ENCODE data around the gene GABRA5. TPM values are rescaled to one million over a fixed set of nuclear protein-coding genes. Genes with fewer than 3 reads are reported as not detected.

GABRA5 gene
- total and polyA plus RNA-seq, 10 of the 15 experiments (the other 5 are each of a cell fraction or from before 2014, with no cell fraction given), result 0.10 TPM; not detected in 9

GRCh38 chr15:26901041-26901440, 34.2 kb downstream of the GABRA5 start:
- no peak for ATAC-seq
- Histone ChIP-seq H3K4me3 (no peak overlapping the region), H2AFZ (ENCODE audit: control insufficient read depth, low read depth, low read length) (no peak overlapping the region), H3K9me3 (replicated peaks; ENCODE audit: control insufficient read depth, insufficient read depth, low read length) (no peaks in the 10 kb centered on the region), H3K4me2 (ENCODE audit: control insufficient read depth, insufficient read depth) (no peak overlapping the region), H3K36me3 (ENCODE audit: control insufficient read depth in 2 of 2, insufficient read depth in 2 of 2, low read length in 1 of 2) (no peaks in the 10 kb centered on the region), H4K20me1 (ENCODE audit: control insufficient read depth, insufficient read depth) (no peaks in the 10 kb centered on the region), H3K27ac (ENCODE audit: control insufficient read depth, insufficient read depth) (no peak overlapping the region), H3K9ac (ENCODE audit: control insufficient read depth, insufficient read depth, low read length) (no peak overlapping the region), H3K79me2 (ENCODE audit: control insufficient read depth, insufficient read depth, low read length) (no peaks in the 10 kb centered on the region), H3K27me3 (replicated peaks in 1 of 2; ENCODE audit: control insufficient read depth in 2 of 2, insufficient read depth in 2 of 2, low read length in 1 of 2) (no peaks in the 10 kb centered on the region), H3K4me1 (ENCODE audit: control insufficient read depth, insufficient read depth, low read length) (no peaks in the 10 kb centered on the region)
- BruUV-seq (replicated peaks), result no TSS peak
- intact Hi-C loops (cut with micrococcal nuclease; ENCODE audit: unreplicated experiment) (no loop called here), in situ Hi-C loops (cut with MboI) (no loop called here)
- ChIA-PET CTCF (no interaction called here), SMC1A (ENCODE audit: uncharacterized antibody, unreplicated experiment) (no interaction called here), RAD21 (ENCODE audit: unreplicated experiment) (no interaction called here), POLR2A (no interaction called here)
- WGBS (ENCODE audit: insufficient coverage, insufficient replicate concordance, low lambda C conversion rate, missing lambda C conversion rate), result 17% methylated on average over 4 of the region's 4 CpGs
- TF ChIP-seq RCOR1 (conservative IDR thresholded peaks at IDR 0.05; ENCODE audit: low read depth, low read length) (no peak), TCF12 (IDR thresholded peaks at IDR 0.05; ENCODE audit: low read depth, low read length) (no peak)
- no peak for FAIRE-seq
- no peak for DNase-seq (ENCODE audit: low read depth, low spot score)

GRCh38 chr15:26910715-26911114, 43.9 kb downstream of the GABRA5 start:
- TF ChIP-seq ZNF384 (IDR thresholded peaks at IDR 0.05; ENCODE audit: borderline replicate concordance, low read depth, low read length) (no peak), CBFB (IDR thresholded peaks at IDR 0.05; ENCODE audit: low read depth) (no peak), JUND (IDR thresholded peaks at IDR 0.05; ENCODE audit: low read depth, low read length) (no peak), MAX (IDR thresholded peaks at IDR 0.05; ENCODE audit: low read depth, low read length) (no peak), E2F4 (IDR thresholded peaks at IDR 0.05; ENCODE audit: low read depth, low read length) (no peak), RCOR1 (conservative IDR thresholded peaks at IDR 0.05; ENCODE audit: low read depth, low read length) (no peak), SIX5 (IDR thresholded peaks at IDR 0.05; ENCODE audit: low read depth, low read length, severe bottlenecking) (no peak)
- ChIA-PET SMC1A (ENCODE audit: uncharacterized antibody, unreplicated experiment) (no interaction called here), CTCF (no interaction called here), RAD21 (ENCODE audit: unreplicated experiment) (no interaction called here), POLR2A (no interaction called here)
- no TSS peak for BruUV-seq (replicated peaks)
- in situ Hi-C loops (cut with MboI), result no loop called here
- Histone ChIP-seq H3K79me2 (ENCODE audit: control insufficient read depth, insufficient read depth, low read length) (no peaks in the 10 kb centered on the region), H3K27ac (ENCODE audit: control insufficient read depth, insufficient read depth) (no peak overlapping the region), H3K9me3 (replicated peaks; ENCODE audit: control insufficient read depth, insufficient read depth, low read length) (no peaks in the 10 kb centered on the region; the same call in 2 of the 3 replicates), H3K4me3 (no peak overlapping the region), H3K4me1 (ENCODE audit: control insufficient read depth, insufficient read depth, low read length) (no peaks in the 10 kb centered on the region), H3K4me2 (ENCODE audit: control insufficient read depth, insufficient read depth) (no peak overlapping the region), H3K27me3 (replicated peaks in 1 of 2; ENCODE audit: control insufficient read depth in 2 of 2, insufficient read depth in 2 of 2, low read length in 1 of 2) (no peaks in the 10 kb centered on the region), H3K36me3 (ENCODE audit: control insufficient read depth in 2 of 2, insufficient read depth in 2 of 2, low read length in 1 of 2) (no peaks in the 10 kb centered on the region), H3K9ac (ENCODE audit: control insufficient read depth, insufficient read depth, low read length) (no peak overlapping the region), H4K20me1 (ENCODE audit: control insufficient read depth, insufficient read depth) (no peaks in the 10 kb centered on the region), H2AFZ (ENCODE audit: control insufficient read depth, low read depth, low read length) (no peak overlapping the region)
- WGBS (ENCODE audit: insufficient coverage, insufficient replicate concordance, low lambda C conversion rate, missing lambda C conversion rate), result 23% methylated on average over 4 of the region's 4 CpGs
- DNase-seq (ENCODE audit: low read depth, low spot score) (no peak), FAIRE-seq (no peak), ATAC-seq (no peak)
- intact Hi-C loops (cut with micrococcal nuclease; ENCODE audit: unreplicated experiment), result no loop called here

Measured in GM12878 (cell line).